HG03432 (cell line): ENCODE results near the gene RAB4B.
"Not testable (repeated sequence)": the region's sequence is repeated elsewhere in the genome, so short reads cannot be mapped to it uniquely, and the experiment has no call there.

Source experiments
- ATAC-seq: cut with Tn5 transposase; IDR thresholded peaks from one replicate; pipeline ENCODE4 v1.9.1; 2021; ENCODE audit warnings: mild to moderate bottlenecking, moderate library complexity; ENCODE audit not compliant: unreplicated experiment

RAB4B gene

DNA sequence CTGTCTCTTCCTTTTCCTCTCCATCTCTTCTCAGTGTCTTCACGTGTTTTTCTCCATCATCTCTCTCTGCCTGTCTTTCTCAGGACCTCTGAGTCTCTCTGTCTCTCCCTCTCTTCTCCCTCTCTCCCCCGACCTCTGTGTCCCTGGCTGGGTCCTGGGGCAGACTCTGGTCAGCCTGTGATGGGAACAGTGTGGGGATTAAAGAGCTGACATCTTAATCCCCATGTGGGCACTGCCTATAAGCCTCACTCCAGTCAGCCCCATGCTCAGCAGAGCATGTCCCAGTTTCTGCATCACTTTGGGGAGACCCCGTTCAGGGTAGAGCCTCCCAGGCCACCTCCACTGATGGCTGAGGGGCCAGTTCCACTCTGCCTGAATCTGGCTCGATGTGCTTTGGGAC, 37.2 kb downstream of the RAB4B start:
- no peak for ATAC-seq

DNA sequence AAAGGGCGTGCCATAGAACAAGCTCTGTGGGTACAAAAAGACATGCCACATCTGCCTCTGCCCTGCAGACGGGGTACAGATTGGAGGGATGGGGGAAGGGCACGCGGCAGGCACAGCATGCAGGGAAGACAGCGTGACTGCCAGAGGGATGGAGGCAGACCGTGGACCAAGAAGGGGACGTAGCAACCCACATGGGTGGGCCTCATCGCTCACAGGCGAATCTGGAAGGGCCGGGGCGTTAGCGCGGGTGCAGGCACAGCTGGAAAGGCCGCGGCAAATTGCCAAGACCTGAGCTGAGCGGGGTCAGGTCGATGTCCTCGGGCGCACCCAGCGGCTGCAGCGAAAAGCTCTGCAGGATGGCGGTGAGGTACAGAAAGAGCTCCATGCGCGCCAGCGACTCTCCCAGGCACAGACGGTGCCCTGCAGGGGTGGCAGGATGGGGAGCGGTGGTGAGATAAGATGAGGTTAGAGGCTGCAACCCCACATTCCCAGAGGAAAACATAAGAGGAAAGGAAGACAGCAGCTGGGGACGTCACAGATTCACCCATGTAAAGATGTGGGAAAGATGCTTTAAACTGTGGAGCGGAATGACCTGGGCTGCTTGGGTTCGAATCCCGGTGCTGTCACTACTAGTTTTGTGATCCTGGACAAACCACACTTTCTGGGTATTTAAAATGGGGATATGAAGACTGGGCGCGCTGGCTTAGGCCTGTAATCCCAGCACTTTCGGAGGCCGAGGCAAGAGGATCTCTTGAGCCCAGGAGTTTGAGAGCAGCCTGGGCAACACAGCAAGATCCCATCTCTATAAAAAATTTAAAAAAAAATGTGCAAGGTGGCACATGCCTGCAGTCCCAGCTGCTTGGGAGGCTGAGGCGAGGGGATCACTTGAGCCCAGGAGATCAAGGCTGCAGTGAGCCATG, 40.7 kb downstream of the RAB4B start:
- not testable (repeated sequence) for ATAC-seq

DNA sequence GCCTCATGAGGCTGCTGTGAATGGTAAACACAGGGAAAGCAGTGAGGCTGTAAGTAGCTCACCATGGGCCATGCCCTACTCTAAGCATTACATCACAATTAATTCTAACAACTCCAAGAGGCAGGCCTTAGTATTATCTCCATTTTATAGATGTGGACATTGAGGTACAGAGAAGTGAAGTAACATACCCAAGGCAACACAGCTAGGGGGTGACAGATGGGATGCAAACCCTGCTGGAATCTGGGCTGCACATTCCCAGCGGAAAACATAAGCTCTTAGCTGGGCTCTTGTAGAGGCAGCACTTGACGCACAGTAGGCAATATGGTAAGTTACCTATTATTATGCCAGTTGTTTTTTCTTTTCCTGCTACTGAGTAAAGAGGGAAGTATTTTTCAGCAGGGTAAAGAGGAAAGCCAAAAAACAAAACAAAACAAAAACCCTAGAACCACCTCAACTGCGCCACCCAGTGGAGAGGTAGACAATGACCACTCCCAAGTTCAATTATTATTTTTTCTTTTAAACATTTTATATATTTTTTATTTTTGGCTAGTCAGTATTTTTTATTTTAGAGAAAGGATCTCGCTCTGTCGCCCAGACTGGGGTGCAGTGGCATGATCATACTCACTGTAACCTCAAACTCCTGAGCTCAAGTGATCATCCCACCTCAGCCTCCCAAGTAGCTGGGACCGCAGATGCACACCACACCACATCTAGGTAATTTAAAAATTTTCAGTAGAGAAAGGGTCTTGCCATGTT, 41.6 kb downstream of the RAB4B start:
- not testable (repeated sequence) for ATAC-seq

DNA sequence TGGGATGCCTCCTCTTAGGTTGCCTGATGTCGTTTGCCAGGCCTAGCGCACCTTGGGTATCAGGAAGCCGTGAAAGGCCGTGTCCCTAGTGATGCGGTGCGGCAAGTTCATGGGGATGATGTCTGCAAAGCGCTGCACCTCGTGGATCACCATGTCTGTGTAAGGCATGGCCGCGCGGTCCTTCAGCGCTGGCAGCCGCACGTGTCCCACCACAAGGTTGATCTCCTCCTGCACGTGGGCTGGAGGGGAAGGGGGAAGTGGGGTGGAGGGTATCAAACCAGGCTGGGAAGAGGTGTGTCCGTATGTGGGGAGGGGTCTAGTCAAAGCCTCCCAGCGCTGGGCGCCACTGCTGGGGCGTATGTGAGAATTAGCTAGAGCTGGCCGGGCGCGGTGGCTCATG, 44.1 kb downstream of the RAB4B start:
- ATAC-seq, result no peak

DNA sequence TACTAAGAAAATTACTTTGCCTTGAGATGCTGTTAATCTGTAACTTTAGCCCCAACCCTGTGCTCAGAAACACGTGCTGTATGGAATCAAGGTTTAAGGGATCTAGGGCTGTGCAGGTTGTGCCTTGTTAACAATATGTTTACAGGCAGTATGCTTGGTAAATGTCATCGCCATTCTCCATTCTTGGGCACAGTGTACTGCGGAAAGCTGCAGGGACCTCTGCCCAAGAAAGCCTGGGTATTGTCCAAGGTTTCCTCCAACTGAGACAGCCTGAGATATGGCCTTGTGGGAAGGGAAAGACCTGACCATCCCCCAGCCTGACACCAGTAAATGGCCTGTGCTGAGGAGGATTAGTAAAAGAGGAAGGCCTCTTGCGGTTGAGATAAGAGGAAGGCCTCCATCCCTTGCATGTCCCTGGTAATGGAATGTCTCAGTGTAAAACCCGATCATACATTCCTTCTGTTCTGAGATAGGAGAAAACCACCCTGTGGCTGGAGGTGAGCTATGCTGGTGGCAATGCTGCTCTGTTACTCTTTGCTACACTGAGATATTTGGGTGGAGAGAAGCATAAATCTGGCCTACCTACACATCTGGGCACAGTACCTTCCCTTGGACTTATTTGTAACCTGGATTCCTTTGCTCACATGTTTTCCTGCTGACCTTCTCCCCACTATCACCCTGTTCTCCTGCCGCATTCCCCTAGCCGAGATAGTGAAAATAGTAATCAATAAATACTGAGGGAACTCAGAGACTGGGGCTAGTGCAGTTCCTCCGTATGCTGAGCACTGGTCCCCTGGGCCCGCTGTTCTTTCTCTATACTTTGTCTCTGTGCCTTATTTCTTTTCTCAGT, 44.9 kb downstream of the RAB4B start:
- ATAC-seq, result not testable (repeated sequence)

DNA sequence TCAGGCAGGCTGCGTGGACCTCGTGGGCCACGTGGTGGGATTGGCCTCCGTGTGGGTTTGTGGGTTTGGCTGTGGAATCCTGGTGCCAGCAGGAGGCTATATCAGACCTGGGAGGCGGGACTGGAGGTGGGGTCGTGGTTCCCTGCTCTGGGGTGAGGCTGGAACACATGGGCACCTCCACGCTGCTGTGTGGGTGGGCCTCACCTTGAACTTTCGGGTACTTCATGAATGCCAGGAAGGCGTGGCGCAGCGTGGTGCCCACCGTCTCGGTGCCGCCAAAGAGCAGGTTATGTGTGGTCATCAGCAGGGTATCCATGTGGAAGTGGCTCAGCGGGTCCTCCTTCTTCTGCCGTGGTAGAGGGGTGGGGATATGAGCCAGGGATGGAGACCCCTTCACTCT, 46.9 kb downstream of the RAB4B start:
- not testable (repeated sequence) for ATAC-seq

DNA sequence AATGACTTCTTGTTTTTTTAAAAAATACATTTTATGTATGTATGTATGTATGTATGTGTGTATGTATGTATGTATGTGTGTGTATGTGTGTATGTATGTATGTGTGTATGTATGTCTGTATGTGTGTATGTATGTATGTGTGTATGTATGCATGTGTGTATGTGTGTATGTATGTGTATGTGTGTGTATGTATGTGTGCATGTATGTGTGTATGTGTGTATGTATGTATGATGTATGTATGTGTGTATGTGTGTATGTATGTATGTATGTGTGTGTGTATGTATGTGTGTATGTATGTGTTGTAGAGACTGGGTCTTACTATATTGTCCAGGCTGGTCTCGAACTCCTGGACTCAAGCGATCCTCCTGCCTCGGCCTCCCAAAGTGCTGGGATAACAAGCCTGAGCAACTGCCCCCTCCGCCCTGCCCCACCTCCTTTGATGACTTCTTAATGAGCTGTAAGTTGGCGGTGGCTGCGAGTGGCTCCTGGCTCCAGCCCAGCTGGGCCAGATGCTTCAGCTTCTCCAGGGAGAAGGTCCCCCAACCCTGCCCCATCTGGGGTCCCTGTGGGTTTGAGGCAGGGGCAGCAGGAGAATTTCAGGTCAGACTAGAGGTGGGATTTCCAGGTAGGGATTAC, 47.5 kb downstream of the RAB4B start:
- ATAC-seq, result not testable (repeated sequence)

DNA sequence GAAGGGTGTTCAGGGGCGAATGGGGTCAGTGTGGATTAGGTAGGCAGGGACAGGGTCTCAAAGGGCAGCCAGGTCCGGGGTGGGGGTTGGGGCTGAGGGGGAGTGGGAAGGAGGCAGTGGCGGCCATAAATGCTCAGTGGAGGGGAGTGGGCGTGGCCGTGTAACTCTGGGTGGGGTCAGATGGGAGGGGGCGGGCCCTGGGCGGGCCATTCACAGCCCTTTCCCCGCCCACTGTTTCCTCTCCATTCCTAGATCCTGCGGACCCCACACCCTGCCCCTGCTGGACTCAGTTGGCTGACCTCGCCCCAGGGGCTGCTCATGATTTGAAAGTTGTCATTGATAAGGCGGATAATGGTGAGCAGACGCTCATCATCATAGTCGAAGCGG, 48.3 kb downstream of the RAB4B start:
- not testable (repeated sequence) for ATAC-seq

- ATAC-seq, result not testable (repeated sequence)
These were observed 48.8 kb downstream of the RAB4B start for GRCh38 chr19:40826699-40827385.

- ATAC-seq, result no peak
These were observed 49.6 kb downstream of the RAB4B start for GRCh38 chr19:40827386-40828247.

DNA sequence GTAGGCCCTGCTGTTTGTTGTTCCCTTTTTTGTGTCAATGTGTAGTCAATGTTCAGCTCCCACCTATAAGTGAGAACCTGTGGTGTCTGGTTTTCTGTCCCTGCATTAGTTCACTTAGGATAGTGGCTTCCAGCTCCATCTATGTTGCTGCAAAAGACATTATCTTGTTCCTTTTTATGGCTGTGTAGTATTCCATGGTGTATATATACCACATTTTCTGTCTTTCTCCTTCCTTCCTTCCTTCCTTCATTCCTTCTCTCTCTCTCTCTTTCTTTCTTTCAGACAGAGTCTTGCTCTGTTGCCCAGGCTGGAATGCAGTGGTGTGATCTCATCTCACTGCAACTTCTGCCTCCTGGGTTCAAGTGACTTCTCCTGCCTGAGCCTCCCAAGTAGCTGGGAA, 51.2 kb downstream of the RAB4B start:
- ATAC-seq, result no peak

DNA sequence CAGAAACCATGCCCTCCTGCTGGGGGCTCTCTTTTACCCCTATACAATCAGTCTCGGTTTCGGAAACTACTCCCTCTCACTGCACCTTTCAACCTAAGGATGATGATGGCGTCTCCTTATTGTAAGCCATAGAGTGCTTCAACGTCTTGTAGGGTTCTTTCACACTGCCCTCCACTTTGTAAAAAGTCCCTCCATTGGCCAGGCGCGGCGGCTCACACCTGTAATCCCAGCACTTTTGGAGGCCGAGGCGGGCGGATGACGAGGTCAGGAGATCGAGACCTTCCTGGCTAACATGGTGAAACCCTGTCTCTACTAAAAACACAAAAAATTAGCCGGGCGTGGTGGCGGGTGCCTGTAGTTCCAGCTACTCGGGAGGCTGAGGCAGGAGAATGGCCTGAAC, 52.7 kb downstream of the RAB4B start:
- ATAC-seq, result not testable (repeated sequence)

DNA sequence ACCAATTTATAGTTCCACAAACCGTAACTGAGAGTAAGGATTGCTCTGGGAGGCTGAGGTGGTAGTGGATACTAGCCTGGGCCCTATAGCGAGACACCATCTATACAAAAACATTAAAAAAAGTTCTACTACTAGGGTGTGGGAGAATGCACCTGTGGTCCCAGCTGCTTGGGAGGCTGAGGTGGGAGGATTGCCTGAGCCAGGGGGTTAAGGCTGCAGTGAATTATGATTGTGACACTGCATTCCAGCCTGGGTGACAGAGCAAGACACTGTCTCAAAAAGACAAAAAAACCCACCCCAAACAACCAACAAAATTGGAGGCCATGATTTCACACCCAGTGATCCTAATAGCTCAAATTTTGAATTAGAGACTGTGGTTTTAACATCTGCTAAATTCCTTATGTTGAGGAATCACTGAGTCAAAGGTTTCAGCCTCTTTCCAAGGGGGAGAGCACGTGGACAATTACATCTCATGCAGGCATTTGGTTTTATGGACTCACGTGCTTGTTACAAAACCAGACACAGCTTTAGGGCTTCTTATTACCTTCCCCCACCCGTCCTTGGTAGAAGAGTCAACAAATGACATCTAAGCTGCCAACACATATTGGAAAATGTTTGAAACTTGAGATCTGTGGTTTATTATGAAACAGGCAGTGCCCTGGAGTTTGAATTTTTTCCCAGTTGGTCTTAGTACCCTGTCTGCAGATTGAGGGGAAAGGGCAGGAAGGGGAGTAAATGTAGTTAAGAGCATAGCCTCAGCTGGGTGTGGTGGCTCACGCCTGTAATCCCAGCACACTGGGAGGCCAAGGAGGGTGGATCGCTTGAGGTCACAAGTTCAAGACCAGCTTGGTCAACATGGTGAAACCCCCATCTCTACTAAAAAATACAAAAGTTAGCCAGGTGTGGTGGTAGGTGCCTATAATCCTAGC, 53.7 kb downstream of the RAB4B start:
- no peak for ATAC-seq

GRCh38 chr19:40832431-40832790, 54.4 kb downstream of the RAB4B start:
- not testable (repeated sequence) for ATAC-seq

DNA sequence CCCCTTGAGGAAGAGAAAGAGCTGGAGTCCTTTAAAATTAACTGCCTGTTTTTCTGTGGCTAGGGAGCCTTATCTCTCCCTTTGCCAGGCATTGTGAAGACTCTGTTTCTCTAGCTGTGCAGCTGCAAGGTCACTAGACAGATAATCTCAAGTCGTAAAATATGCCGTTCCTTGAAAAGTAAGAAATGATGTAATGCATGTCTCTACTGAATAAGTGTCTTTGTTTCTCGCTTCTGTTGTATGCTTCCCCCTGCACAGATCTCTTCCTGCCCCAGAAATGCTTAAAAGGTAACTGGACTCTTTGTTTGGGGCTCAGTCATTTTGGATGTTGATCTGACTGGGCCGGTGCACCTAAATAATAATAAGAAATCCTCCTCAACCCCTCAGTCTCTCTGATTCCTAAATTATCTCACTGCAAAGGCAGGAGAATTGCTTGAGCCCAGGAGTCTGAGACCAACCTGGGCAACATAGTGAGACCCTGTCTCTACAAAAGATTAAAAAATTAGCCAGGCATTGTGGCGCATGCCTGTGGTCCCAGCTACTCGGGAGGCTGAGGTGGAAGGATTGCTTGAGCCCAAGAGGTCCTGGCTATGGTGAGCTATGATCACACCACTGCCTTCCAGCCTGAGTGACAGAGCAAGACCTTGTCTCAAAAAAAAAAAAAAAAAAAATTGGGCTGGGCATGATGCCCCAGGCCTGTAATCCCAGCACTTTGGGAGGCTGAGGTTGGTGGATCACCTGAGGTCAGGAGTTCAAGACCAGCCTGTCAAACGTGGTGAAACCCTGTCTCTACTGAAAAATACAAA, 55.9 kb downstream of the RAB4B start:
- not testable (repeated sequence) for ATAC-seq

- no peak for ATAC-seq
These were observed 58.8 kb downstream of the RAB4B start for GRCh38 chr19:40836754-40837429.

DNA sequence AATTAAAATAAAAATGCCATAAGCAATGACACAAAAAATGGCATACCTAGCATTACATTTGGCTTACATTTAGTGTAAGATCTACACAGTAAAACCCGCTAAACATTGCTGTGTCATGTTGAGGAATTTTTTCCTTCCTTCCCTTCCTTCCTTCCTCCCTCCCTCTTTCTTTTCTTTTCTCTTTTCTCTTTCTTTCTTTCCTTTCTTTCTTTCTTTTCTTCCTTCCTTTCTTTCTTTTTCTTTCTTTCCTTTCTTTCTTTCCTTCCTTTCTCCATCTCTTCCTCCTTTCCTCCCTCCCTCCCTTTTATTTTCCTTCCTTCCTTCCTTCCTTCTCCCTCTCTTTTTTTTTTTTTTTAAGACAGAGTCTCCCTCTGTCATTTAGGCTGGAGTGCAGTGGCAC, 60.4 kb downstream of the RAB4B start:
- not testable (repeated sequence) for ATAC-seq
